Psoas muscle (tissue), 8 donors: ENCODE data around the gene PEX11G. TPM values are rescaled to one million over a fixed set of nuclear protein-coding genes. Genes with fewer than 3 reads are reported as not detected.

Experiments
- ATAC-seq, 4 donors: fragments of 200-7000 bp; cut with Tn5 transposase; one replicate each; pipeline ENCODE4 v1.9.1; 2020; ENCODE audit warnings: moderate library complexity in 3 of 4, mild to moderate bottlenecking in 2 of 4
- DNase-seq, 2 donors: peaks; one replicate each; pipeline ENCODE4 v3.0.0-alpha.2; 2020
- H3K27ac ChIP-seq: fragments of 200-600 bp; one replicate; pipeline ENCODE4 v1.8.0; 2022
- H3K27me3 ChIP-seq, 3 donors: fragments of 200-600 bp in 1 of 3; one replicate each; pipeline versions ENCODE4 v1.6.1 to v1.8.0; 2013 to 2022; ENCODE audit warnings: low read length in 2 of 3, mild to moderate bottlenecking in 2 of 3, moderate library complexity in 1 of 3; ENCODE audit not compliant: insufficient read depth in 3 of 3
- H3K36me3 ChIP-seq, 2 donors: fragments of 200-600 bp in 1 of 2; one replicate each; pipeline versions ENCODE4 v1.6.1 to v1.8.0; 2013 to 2022; ENCODE audit warnings: low read depth in 1 of 2, mild to moderate bottlenecking in 1 of 2, moderate library complexity in 1 of 2; ENCODE audit not compliant: insufficient read depth in 1 of 2
- H3K4me1 ChIP-seq: fragments of 200-600 bp; one replicate; pipeline ENCODE4 v1.8.0; 2022
- H3K4me3 ChIP-seq: fragments of 200-600 bp; one replicate; pipeline ENCODE4 v1.8.0; 2022; ENCODE audit warnings: mild to moderate bottlenecking
- H3K9me3 ChIP-seq: fragments of 200-600 bp; one replicate; pipeline ENCODE4 v1.8.0; 2022
- CTCF ChIP-seq: fragments of 200-600 bp; IDR thresholded peaks from one replicate; pipeline ENCODE4 v1.8.0; 2022; ENCODE audit warnings: antibody characterized with exemption
- WGBS, 3 donors: extraction: QIAGEN DNeasy Blood & Tissue Kit; methylation state at CpG; one replicate each; pipeline versions ENCODE4 v1.1.6 to v1.1.7; 2013; 5-methylcytosine and 5-hydroxymethylcytosine counted together
- intact Hi-C, 2 donors: fragments of 100-400 bp; cut with DNase I; formaldehyde crosslinking; loops; one replicate each; pipeline versions ENCODE4 v1.11.0 to v1.14.2; 2022
- polyA plus RNA-seq, 3 donors: library from polyadenylated mRNA; stranded (reverse); fragments of 200-250 nt; gene quantifications; one replicate each; pipeline ENCODE4 v1.2.3, GENCODE V29; 2013
- total RNA-seq, 4 donors: library from RNA; stranded (reverse); fragmentation: NEBNext Ultra II Directional in 2 of 4; extraction: Animal tissue kit (Norgen Biotek cat#: 25700) in 2 of 4; gene quantifications; one replicate each; pipeline versions ENCODE4 v1.2.1 to v1.2.4, GENCODE V29; 2021 to 2023
- donor health status: healthy with polysubstance abuse.
- donor health status: DM: no; HTN: no; CAD: no; lungs with moderate emphysema.
- donor health status: Bipolar disorder and iron deficiency.
- donor health status: healthy.
- donor health status: DM: yes; HTN: yes; CAD: no.
- donor health status: DM: no; HTN: no; CAD: no.
- donor health status: DM: no; HTN: no; CAD: no.
- donor health status: DM: yes; HTN: yes; CAD: no.

The PEX11G gene
- total and polyA plus RNA-seq, 7 donors: 1.0 to 1.4 (median 1.1) TPM

- no peak for ATAC-seq
- no peak for DNase-seq
- H3K27ac ChIP-seq: no peak overlapping the region
- WGBS, 3 donors: 89 to 91% (median 91%) methylated on average over 24 of the region's 24 CpGs
- no peaks in the 10 kb centered on the region for H3K4me1 ChIP-seq
- intact Hi-C loops: no loop called here
- H3K36me3 ChIP-seq: peaks cover 0 to 72% of the 10 kb centered on the region in 2 donors
- no peak overlapping the region for H3K4me3 ChIP-seq
- H3K9me3 ChIP-seq: no peaks in the 10 kb centered on the region
- no peak for TF ChIP-seq CTCF
- H3K27me3 ChIP-seq: no peaks in the 10 kb centered on the region
Measured at GRCh38 chr19:7468840-7469239, 20.0 kb downstream of the PEX11G start.

GRCh38 chr19:7467009-7467989 is 21.5 kb downstream of the PEX11G start:
- H3K27me3 ChIP-seq: no peaks in the 10 kb centered on the region
- H3K4me1 ChIP-seq: no peaks in the 10 kb centered on the region
- no peak overlapping the region for H3K27ac ChIP-seq
- intact Hi-C loops: no loop called here
- peaks cover 0 to 86% of the 10 kb centered on the region in 2 donors for H3K36me3 ChIP-seq
- DNase-seq: no peak
- H3K9me3 ChIP-seq: no peaks in the 10 kb centered on the region
- 97% methylated on average over 79 to 86 of the region's 86 CpGs for WGBS, 3 donors
- no peak overlapping the region for H3K4me3 ChIP-seq
- no peak for TF ChIP-seq CTCF
- no peak for ATAC-seq

- ATAC-seq (no peak), DNase-seq (no peak)
- intact Hi-C loops: no loop called here
- no peak overlapping the region for H3K27ac ChIP-seq
- no peaks in the 10 kb centered on the region for H3K4me1 ChIP-seq
- H3K27me3 ChIP-seq: no peaks in the 10 kb centered on the region
- H3K36me3 ChIP-seq: peaks cover 0 to 90% of the 10 kb centered on the region in 2 donors
- H3K9me3 ChIP-seq: no peaks in the 10 kb centered on the region
- no peak overlapping the region for H3K4me3 ChIP-seq
- WGBS, 3 donors: 94 to 95% (median 94%) methylated on average over 20 to 23 of the region's 23 CpGs
- TF ChIP-seq CTCF: no peak
Measured at GRCh38 chr19:7463575-7463974, 25.3 kb downstream of the PEX11G start.

- intact Hi-C loops: no loop called here
- Histone ChIP-seq H3K36me3 (peaks cover 0 to 87% of the 10 kb centered on the region in 2 donors), H3K4me1 (no peaks in the 10 kb centered on the region), H3K27me3 (no peaks in the 10 kb centered on the region), H3K9me3 (no peaks in the 10 kb centered on the region), H3K27ac (no peak overlapping the region), H3K4me3 (no peak overlapping the region)
- ATAC-seq (no peak), DNase-seq (no peak)
- 84 to 87% (median 87%) methylated on average over 28 of the region's 28 CpGs for WGBS, 3 donors
- no peak for TF ChIP-seq CTCF
Measured at GRCh38 chr19:7461841-7462629, 26.8 kb downstream of the PEX11G start.
